Stimulated activated CD4-positive, alpha-beta T cell treated with anti-CD3 and anti-CD28 coated beads, Interleukin-15, amount 100 ng/mL, for 48 hours (primary cell): Measurements from ENCODE around the gene PAX2.

ENCODE experiments used
- DNase-seq, 2 donors: peaks; one replicate each; pipeline ENCODE4 v3.0.0-alpha.2; 2020; ENCODE audit warnings: low read depth in 2 of 2

The PAX2 gene

GRCh38 chr10:100848770-100849169 lies 103.4 kb downstream of the PAX2 start:
- no peak for DNase-seq

- no peak for DNase-seq
Observed at GRCh38 chr10:100858261-100858660, 112.9 kb downstream of the PAX2 start.

- no peak for DNase-seq
Observed at GRCh38 chr10:100858747-100859483, 113.5 kb downstream of the PAX2 start.

- no peak for DNase-seq
Observed at GRCh38 chr10:100859484-100859763, 114.0 kb downstream of the PAX2 start.

GRCh38 chr10:100863433-100863832 lies 118.1 kb downstream of the PAX2 start:
- no peak for DNase-seq

- DNase-seq = no peak
Observed at GRCh38 chr10:100864036-100864885, 118.9 kb downstream of the PAX2 start.

- no peak for DNase-seq
Observed at GRCh38 chr10:100864978-100865377, 119.6 kb downstream of the PAX2 start.

- no peak for DNase-seq
Observed at GRCh38 chr10:100866010-100866409, 120.6 kb downstream of the PAX2 start.

GRCh38 chr10:100866575-100867098 lies 121.3 kb downstream of the PAX2 start:
- no peak for DNase-seq

GRCh38 chr10:100867261-100867963 lies 122.0 kb downstream of the PAX2 start:
- no peak for DNase-seq

- no peak for DNase-seq
Observed at GRCh38 chr10:100868382-100868781, 123.0 kb downstream of the PAX2 start.

- no peak for DNase-seq
Observed at GRCh38 chr10:100869399-100869798, 124.0 kb downstream of the PAX2 start.

- DNase-seq = peak; percentile 47 to 64
Observed at GRCh38 chr10:100872034-100872791, 126.8 kb downstream of the PAX2 start.

- no peak for DNase-seq
Observed at GRCh38 chr10:100873146-100873826, 127.9 kb downstream of the PAX2 start.

- no peak for DNase-seq
Observed at GRCh38 chr10:100873827-100874326, 128.5 kb downstream of the PAX2 start.

GRCh38 chr10:100874702-100875483 lies 129.5 kb downstream of the PAX2 start:
- DNase-seq = no peak

GRCh38 chr10:100875484-100876166 lies 130.2 kb downstream of the PAX2 start:
- no peak for DNase-seq

- DNase-seq = no peak
Observed at GRCh38 chr10:100876585-100877460, 131.4 kb downstream of the PAX2 start.
